Choroid plexus epithelial cell (primary cell): Measurements from ENCODE around the gene DUOX1.
"Not testable (repeated sequence)": the region's sequence is repeated elsewhere in the genome, so short reads cannot be mapped to it uniquely, and the experiment has no call there.

Experiments
- DNase-seq: peaks from one replicate; pipeline ENCODE4 v3.0.0-alpha.2; 2010; ENCODE audit warnings: low read depth
- H3K4me3 ChIP-seq: 2 replicates; pipeline ENCODE4 v1.5.1; 2011; ENCODE audit warnings: low read depth, mild to moderate bottlenecking, control low read depth, low read length, moderate library complexity
- CTCF ChIP-seq: conservative IDR thresholded peaks from 2 replicates; pipeline ENCODE4 v1.5.1; 2011; ENCODE audit warnings: low read depth, mild to moderate bottlenecking, control low read depth, inconsistent platforms, low read length, moderate library complexity

The DUOX1 gene

DNA sequence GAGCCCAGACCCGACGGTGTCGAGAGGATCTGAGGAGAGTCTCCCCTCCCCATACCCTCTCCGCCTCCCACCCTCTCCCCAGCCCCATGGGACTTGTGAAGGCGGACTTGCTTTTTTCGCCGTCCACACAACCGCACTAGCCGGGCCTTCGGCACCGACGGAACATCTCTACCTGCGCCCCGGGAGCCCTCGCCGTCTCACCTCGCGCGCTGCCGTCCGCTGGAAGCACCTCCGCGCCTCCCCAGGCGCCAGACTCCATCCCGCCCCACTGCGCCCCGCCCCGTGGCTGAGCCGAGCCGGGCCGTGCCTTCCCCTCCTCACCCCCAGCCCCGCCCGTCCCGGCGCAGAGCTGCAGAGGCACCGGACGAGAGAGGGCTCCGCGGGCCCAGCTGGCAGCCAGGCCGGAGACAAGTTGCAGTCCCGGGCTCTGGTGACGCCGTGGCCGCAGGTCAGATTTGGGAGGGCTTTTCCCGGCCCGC lies at the start of gene DUOX1, which contains the start of gene DUOXA1:
Gene DUOX1 (plus strand): TSS at position 344 of the 479 bp plus-strand sequence. CDS start 1,973 bp downstream, outside the sequence.
Gene DUOXA1 (minus strand): TSS at position 229 of the 479 bp plus-strand sequence. CDS start 6,865 bp downstream, outside the sequence.
- H3K4me3 ChIP-seq, result no peak within 1 kb of the TSS
- DNase-seq, result no peak

DNA sequence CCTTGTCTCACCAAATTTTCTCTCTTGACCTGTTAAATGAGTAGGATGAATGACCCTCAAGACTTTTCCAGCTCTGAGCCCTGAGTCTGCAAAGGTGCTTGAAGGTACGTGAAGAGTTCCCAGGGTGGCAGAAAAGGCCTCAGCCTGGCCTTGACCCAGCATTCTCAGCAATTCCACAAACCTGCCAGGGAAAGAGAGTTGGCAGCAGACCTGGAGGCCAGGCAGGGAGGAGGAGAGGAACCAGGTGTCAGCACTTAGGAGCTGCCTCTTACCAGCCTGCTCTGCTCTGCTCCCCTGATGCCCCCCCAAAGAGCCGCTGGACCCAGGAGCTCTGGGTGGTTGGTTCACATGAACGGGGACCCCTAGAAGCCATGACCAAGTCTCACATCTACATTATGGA lies 49.2 kb upstream of the DUOX1 start:
- H3K4me3 ChIP-seq, DNase-seq: not testable (repeated sequence)

More for the DNA sequence above, at the start of gene DUOX1, which contains the start of gene DUOXA1:
- no peak for TF ChIP-seq CTCF

DNA sequence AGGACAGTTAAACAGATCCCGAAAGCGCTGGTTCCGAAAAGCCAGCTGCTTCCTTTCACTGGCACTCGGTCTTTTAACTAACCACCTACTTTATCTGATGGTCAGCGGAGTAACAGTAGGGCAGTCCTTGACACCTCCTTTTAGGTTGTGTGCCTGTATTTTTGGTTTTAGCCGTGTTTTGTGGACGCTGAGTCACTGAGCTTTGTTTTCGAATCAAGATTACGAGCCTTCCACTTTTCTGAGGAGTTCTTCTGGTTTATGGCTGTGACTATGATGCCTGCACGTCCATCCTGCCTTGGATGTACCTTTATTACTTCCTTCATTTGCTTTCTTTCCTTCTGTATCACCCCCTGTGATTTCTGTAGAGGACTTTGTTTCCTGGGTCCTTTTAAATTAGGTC lies 47.4 kb upstream of the DUOX1 start:
- not testable (repeated sequence) for DNase-seq, H3K4me3 ChIP-seq

DNA sequence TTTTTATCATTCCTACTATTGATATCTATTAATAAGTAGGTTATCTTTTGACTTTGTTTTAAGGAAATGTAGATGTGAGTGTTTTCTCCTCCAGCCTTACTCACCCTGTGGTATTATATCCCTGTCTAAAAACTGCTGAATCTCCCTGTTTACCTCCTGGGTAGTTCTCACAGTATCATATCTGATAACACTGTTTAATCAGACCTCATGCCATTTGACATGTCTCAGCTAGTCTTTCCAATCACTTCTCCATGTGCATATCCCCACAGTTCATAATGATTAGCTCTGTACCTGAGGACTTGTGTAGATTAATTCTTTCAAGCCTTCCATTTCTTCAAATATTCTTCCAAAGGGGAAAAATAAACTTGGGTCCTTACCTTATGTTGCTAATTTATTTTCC lies 46.6 kb upstream of the DUOX1 start:
- no peak overlapping the region for H3K4me3 ChIP-seq
- no peak for DNase-seq
- TF ChIP-seq CTCF, result no peak

DNA sequence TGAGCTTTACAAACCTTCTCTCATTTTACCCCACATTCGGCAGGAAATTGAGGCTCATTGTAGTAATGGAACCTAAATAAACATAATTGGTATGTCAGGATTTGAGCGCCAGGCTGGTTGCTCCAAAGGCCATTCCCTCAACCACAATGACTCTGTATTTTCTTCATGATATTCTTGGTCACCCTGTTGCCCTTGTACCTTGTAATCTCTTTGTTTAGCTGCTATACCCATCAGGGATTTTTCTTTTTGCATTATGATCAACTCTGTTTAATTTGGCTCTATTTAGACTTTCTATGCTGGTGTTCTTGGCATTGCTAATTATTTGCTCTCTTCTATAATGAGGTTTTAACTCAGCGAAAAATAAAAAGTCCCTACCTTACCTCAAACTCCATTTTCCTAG lies 45.6 kb upstream of the DUOX1 start:
- no peak for TF ChIP-seq CTCF
- DNase-seq, result no peak
- no peak overlapping the region for H3K4me3 ChIP-seq

DNA sequence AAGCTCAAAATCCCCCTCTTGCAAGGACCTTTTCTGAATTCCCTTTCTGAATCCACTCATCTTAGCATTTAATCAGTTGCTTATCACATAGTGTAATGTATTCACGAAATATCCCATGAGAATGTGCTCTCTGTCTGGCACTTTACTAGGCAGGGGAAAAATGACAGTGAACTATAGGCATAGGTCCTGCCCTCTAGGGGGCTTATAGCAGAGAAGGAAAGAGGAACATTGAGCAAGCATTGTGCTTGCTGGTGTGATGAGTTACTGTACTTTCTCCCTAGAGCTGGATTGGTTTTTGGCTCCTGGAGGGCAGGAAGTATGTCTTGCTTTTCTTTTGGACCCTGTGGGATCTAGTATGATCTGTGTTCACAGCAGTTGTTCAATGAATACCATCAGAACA lies 42.3 kb upstream of the DUOX1 start:
- DNase-seq, result no peak
- H3K4me3 ChIP-seq, result no peak overlapping the region
- no peak for TF ChIP-seq CTCF

DNA sequence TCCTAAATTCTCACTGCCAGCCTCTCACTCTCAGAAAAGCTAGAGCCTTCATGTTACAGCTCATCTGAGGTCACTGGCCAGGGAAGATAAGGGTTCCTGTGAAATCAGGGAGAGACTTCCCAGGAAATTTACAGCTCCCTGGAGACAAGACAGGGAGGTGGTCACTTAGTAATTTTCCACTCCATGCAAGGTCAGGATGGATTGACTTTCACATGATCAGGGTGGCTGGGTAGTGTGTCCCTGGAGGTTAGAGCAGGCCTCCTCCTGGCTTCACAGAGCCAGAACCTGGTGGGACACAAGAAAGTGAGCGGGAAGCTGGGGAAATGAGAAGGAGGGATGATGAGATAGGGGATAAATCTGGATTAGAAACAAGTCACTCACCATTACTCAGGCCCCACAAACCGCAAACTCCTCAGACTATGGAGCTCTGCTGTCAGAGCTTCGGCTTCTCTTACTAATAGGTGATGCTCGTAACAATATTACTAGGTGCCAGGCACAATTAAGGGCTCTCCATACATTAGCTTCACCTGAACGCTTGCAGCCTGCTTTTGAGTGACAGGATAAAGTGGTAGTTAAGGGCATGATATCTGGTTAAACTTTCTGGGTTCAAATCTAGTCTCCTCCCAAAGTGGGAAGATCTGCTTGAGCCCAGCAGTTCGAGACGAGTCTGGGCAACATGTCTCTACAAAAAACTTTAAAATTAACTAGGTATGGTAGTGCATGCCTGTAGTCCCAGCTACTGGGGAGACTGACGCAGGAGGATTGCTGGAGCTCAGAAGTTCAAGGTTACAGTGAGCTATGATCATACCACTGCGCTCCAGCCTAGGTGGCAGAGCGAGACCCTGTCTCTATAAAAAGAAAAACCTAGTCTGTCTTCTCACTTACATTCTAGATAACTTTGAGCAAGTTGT lies 40.7 kb upstream of the DUOX1 start:
- no peak for DNase-seq
- no peak for TF ChIP-seq CTCF
- no peak overlapping the region for H3K4me3 ChIP-seq

- no peak for DNase-seq
- no peak for TF ChIP-seq CTCF
- H3K4me3 ChIP-seq, result no peak overlapping the region
Observed at GRCh38 chr15:45089712-45090373, 40.0 kb upstream of the DUOX1 start.
